Measurements from ENCODE around the gene GPR171. TPM values are rescaled to one million over a fixed set of nuclear protein-coding genes. Genes with fewer than 3 reads are reported as not detected.

Gene GPR171
- total and polyA plus RNA-seq, 7 donors: 0.41 to 8.9 (median 0.55) TPM; not detected in 2

GRCh38 chr3:151152455-151153079 lies 50.4 kb downstream of the GPR171 start:
- WGBS, 2 donors: 93 to 96% methylated on average over 4 of the region's 4 CpGs
- TF ChIP-seq POLR2AphosphoS5 (IDR thresholded peaks at IDR 0.05) (no peak), POLR2A (IDR thresholded peaks at IDR 0.05) (no peak), CTCF (IDR thresholded peaks at IDR 0.05) (no peak), EP300 (IDR thresholded peaks at IDR 0.05) (no peak)
- no peak overlapping the region for H3K27ac ChIP-seq
- H3K4me1 ChIP-seq: no peaks in the 10 kb centered on the region
- no peaks in the 10 kb centered on the region for H3K27me3 ChIP-seq
- no peak for DNase-seq
- no peaks in the 10 kb centered on the region for H3K36me3 ChIP-seq
- H3K9me3 ChIP-seq: no peaks in the 10 kb centered on the region
- no peak overlapping the region for H3K4me3 ChIP-seq
- intact Hi-C loops (cut with DNase I): no loop called here

Small RNA genes within 50 kb of the gene (small RNA-seq; reads per million reads assigned to genes)
- gene RNA5SP145: 0.75 to 3.5 (median 2.4) reads per million in 3 donors

Other genes starting within 250 kb of the GPR171 start
- not detected for gene CLRN1, start 230.5 kb downstream of the GPR171 start, total RNA-seq
- not detected for gene CLRN1, start 230.5 kb downstream of the GPR171 start, polyA plus RNA-seq
- under 1 TPM; 0.16 to 0.71 (median 0.48) TPM for gene MED12L, start 117.6 kb downstream of the GPR171 start, total RNA-seq
- under 1 TPM in 1 of 3 donors, not detected in 2; 0.19 TPM for gene MED12L, start 117.6 kb downstream of the GPR171 start, polyA plus RNA-seq
- gene P2RY14, start 75.3 kb upstream of the GPR171 start, total RNA-seq: 10 to 100 TPM in 2 of 4 donors, 1 to 10 TPM in 2; 6.5 to 26.7 (median 14.9) TPM
- gene P2RY14, start 75.3 kb upstream of the GPR171 start, polyA plus RNA-seq: 1 to 10 TPM; 2.5 to 4.2 (median 3.4) TPM
- not detected for gene GPR87, start 113.6 kb upstream of the GPR171 start, total RNA-seq
- gene GPR87, start 113.6 kb upstream of the GPR171 start, polyA plus RNA-seq: under 1 TPM in 1 of 3 donors, not detected in 2; 0.07 TPM
- 1 to 10 TPM in 2 of 4 donors, under 1 TPM in 2; 0.28 to 2.3 (median 1.3) TPM for gene P2RY13, start 126.3 kb upstream of the GPR171 start, total RNA-seq
- gene P2RY13, start 126.3 kb upstream of the GPR171 start, polyA plus RNA-seq: 1 to 10 TPM in 2 of 3 donors, under 1 TPM in 1; 0.60 to 3.9 (median 3.0) TPM
- gene P2RY12, start 181.5 kb upstream of the GPR171 start, total RNA-seq: 1 to 10 TPM; 1.7 to 9.3 (median 4.6) TPM
- 1 to 10 TPM in 2 of 3 donors, under 1 TPM in 1; 0.60 to 2.1 (median 1.5) TPM for gene P2RY12, start 181.5 kb upstream of the GPR171 start, polyA plus RNA-seq

Measured in sigmoid colon (tissue), 7 donors.